PC-3 (cell line): Measurements from ENCODE around the gene RPL32. TPM values are rescaled to one million over a fixed set of nuclear protein-coding genes. Genes with fewer than 3 reads are reported as not detected.

ENCODE experiments used
- ATAC-seq: fragments of 200-7000 bp; cut with Tn5 transposase; 2 replicates; pipeline ENCODE4 v1.9.1; 2020; ENCODE audit warnings: mild to moderate bottlenecking, moderate library complexity
- BruUV-seq: library from RNA; stranded (reverse); fragments of 400-500 nt; replicated peaks from 2 replicates; lab custom pipeline; 2021; lab: Mats Ljungman, UMichigan
- CTCF ChIA-PET: fragments of 300-600 bp; sonication (Branson Sonifier 250); formaldehyde crosslinking; loops from one replicate; lab custom pipeline; 2022; ENCODE audit warnings: antibody characterized with exemption; lab: Charles Lee
- POLR2A ChIA-PET: fragments of 300-600 bp; sonication (Branson Sonifier 250); formaldehyde crosslinking; loops from one replicate; lab custom pipeline; 2022; ENCODE audit warnings: antibody characterized with exemption; ENCODE audit not compliant: unreplicated experiment; lab: Charles Lee
- DNase-seq: peaks from one replicate; pipeline ENCODE4 v3.0.0-alpha.2; 2015
- H2AFZ ChIP-seq: fragments of 300-600 bp; sonication (generic); 2 replicates; pipeline ENCODE4 v1.6.0; 2016; ENCODE audit warnings: antibody characterized with exemption, low read length
- H3F3A ChIP-seq: fragments of 300-600 bp; sonication (generic); one replicate; pipeline ENCODE4 v1.6.0; 2017; ENCODE audit warnings: antibody characterized with exemption, low read length, control low read depth, mild to moderate bottlenecking; ENCODE audit not compliant: unreplicated experiment
- H3K27ac ChIP-seq: fragments of 300-600 bp; sonication (generic); 2 replicates; pipeline ENCODE4 v1.5.1; 2016; ENCODE audit warnings: mild to moderate bottlenecking, low read length
- H3K27me3 ChIP-seq: fragments of 300-600 bp; sonication (generic); 2 replicates; pipeline ENCODE4 v1.6.1; 2016; ENCODE audit warnings: low read length, mixed read lengths
- H3K36me3 ChIP-seq: fragments of 300-600 bp; sonication (generic); 2 replicates; pipeline ENCODE4 v1.6.1; 2016; ENCODE audit warnings: low read depth, mixed run types, low read length, mixed read lengths
- H3K4me1 ChIP-seq: fragments of 300-600 bp; sonication (generic); 2 replicates; pipeline ENCODE4 v1.5.1; 2016; ENCODE audit warnings: low read length; ENCODE audit not compliant: insufficient read depth
- H3K4me2 ChIP-seq: fragments of 300-600 bp; sonication (generic); 2 replicates; pipeline ENCODE4 v1.6.0; 2016; ENCODE audit warnings: low read length
- H3K4me3 ChIP-seq: fragments of 300-600 bp; sonication (generic); 2 replicates; pipeline ENCODE4 v1.5.1; 2016; ENCODE audit warnings: mild to moderate bottlenecking, low read length, mixed read lengths
- H3K79me2 ChIP-seq: fragments of 300-600 bp; sonication (generic); 2 replicates; pipeline ENCODE4 v1.6.1; 2017; ENCODE audit warnings: low read length, mixed read lengths
- H3K9ac ChIP-seq: fragments of 300-600 bp; sonication (generic); 2 replicates; pipeline ENCODE4 v1.6.0; 2016; ENCODE audit warnings: mild to moderate bottlenecking, low read length
- H3K9me2 ChIP-seq: fragments of 300-600 bp; sonication (generic); replicated peaks from 2 replicates; pipeline ENCODE4 v1.6.1; 2016; ENCODE audit warnings: mixed run types, low read length, mixed read lengths
- H3K9me3 ChIP-seq: fragments of 300-600 bp; sonication (generic); 2 replicates; pipeline ENCODE4 v1.6.1; 2016; ENCODE audit warnings: low read length, mixed read lengths
- H4K20me1 ChIP-seq: fragments of 300-600 bp; sonication (generic); 2 replicates; pipeline ENCODE4 v1.6.1; 2016; ENCODE audit warnings: low read length, mixed read lengths
- EZH2 ChIP-seq: fragments of 300-600 bp; sonication (generic); IDR thresholded peaks from one replicate; pipeline ENCODE4 v1.6.1; 2017; ENCODE audit warnings: antibody characterized with exemption, mild to moderate bottlenecking, low read length; ENCODE audit not compliant: unreplicated experiment
- EZH2phosphoT487 ChIP-seq: fragments of 300-600 bp; sonication (generic); IDR thresholded peaks from 2 replicates; pipeline ENCODE4 v1.6.1; 2018; ENCODE audit warnings: mild to moderate bottlenecking, antibody characterized with exemption, low read length, borderline replicate concordance
- intact Hi-C: fragments of 100-400 bp; cut with micrococcal nuclease; formaldehyde crosslinking; loops from 2 replicates; pipeline ENCODE4 v1.9.0; 2023
- total RNA-seq: library from RNA; depleted of rRNA; stranded (reverse); fragments of >200 nt; gene quantifications from 2 replicates; pipeline ENCODE4 v1.2.3, GENCODE V29; 2014
- TF ChIP-seq, protein P1 (sequence below): fragments of 300-600 bp; sonication (generic); conservative IDR thresholded peaks from 2 replicates; pipeline ENCODE4 v1.5.1; 2017; ENCODE audit warnings: antibody characterized with exemption, low read depth, mild to moderate bottlenecking, low read length

The RPL32 gene
- total RNA-seq, 1 experiment from 2014 or later: 2,663 TPM

DNA sequence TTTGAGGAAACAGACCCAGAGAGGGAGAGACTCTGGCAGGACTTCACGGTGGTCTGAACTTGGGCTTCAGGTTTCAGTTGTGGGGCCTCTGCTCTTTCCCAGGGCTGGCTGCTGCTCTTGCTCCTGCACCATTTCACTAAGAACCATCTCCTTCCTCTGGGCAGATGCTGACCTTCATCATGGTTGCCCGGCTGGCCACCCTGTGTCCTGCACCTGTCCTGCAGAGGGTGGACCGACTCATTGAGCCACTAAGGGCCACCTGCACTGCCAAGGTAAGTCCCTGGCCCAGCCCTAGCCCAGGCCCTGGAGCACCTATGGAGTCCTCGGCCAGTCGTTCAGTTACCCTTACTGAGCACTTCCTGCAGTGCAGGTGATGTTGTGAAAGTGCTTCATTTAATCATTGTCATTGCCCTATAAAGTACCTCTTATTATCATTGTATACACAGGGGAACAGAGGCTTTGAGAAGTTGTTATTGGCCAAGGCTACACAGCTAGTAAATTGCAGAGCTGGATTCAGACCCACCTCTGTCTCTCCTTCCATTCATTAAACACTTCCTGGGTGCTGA is 10.0 kb downstream of the RPL32 start:
- TF ChIP-seq, protein P1, sequence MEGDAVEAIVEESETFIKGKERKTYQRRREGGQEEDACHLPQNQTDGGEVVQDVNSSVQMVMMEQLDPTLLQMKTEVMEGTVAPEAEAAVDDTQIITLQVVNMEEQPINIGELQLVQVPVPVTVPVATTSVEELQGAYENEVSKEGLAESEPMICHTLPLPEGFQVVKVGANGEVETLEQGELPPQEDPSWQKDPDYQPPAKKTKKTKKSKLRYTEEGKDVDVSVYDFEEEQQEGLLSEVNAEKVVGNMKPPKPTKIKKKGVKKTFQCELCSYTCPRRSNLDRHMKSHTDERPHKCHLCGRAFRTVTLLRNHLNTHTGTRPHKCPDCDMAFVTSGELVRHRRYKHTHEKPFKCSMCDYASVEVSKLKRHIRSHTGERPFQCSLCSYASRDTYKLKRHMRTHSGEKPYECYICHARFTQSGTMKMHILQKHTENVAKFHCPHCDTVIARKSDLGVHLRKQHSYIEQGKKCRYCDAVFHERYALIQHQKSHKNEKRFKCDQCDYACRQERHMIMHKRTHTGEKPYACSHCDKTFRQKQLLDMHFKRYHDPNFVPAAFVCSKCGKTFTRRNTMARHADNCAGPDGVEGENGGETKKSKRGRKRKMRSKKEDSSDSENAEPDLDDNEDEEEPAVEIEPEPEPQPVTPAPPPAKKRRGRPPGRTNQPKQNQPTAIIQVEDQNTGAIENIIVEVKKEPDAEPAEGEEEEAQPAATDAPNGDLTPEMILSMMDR: no peak
- TF ChIP-seq EZH2 (no peak), EZH2phosphoT487 (no peak)
- peaks cover 48% of the 10 kb centered on the region for H3K36me3 ChIP-seq
- no peaks in the 10 kb centered on the region for H3K27me3 ChIP-seq
- intact Hi-C loops: loop anchor here (2.0 to 5.0 kb wide), 2 partner anchors 61 to 124 kb away; no protein-coding TSS in a partner anchor
- H3K9me2 ChIP-seq: no peaks in the 10 kb centered on the region
- no TSS peak for BruUV-seq
- no peak for ATAC-seq
- no peak overlapping the region for H3K9ac ChIP-seq
- ChIA-PET CTCF (no interaction called here), POLR2A (no interaction called here)
- H3K4me1 ChIP-seq: peaks cover 42% of the 10 kb centered on the region
- H3K4me3 ChIP-seq: no peak overlapping the region
- H3K4me2 ChIP-seq: no peak overlapping the region
- no peaks in the 10 kb centered on the region for H3K9me3 ChIP-seq
- peak overlapping the region; percentile 94 for H3K27ac ChIP-seq
- peaks cover 18% of the 10 kb centered on the region for H4K20me1 ChIP-seq
- peaks cover 25% of the 10 kb centered on the region for H3F3A ChIP-seq
- no peak overlapping the region for H2AFZ ChIP-seq
- H3K79me2 ChIP-seq: peaks cover 12% of the 10 kb centered on the region
- DNase-seq: no peak

DNA sequence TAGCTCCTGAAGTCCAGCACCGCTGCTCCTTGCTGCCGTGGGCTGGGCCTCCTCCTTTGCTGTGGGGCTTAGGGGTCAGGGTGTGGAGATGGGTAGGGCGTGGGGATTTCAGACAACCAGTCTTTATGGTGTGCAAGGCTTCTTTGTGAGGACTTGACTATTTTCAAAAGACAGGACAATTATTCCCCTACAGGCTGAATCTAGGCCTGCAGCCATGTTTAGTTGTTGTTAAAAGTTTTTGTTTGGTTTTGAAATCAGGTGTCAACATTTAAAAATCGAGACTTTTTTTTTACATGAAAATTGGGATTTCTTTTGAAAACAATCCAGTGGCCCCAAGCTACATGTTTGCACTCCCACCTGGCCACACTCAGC is 10.6 kb downstream of the RPL32 start:
- no TSS peak for BruUV-seq

More for the DNA sequence above, 10.6 kb downstream of the RPL32 start:
- H3K4me1 ChIP-seq: peaks cover 42% of the 10 kb centered on the region
- no peaks in the 10 kb centered on the region for H3K27me3 ChIP-seq
- peak overlapping the region; percentile 67 for H3K9ac ChIP-seq
- peaks cover 25% of the 10 kb centered on the region for H3F3A ChIP-seq
- H3K9me3 ChIP-seq: no peaks in the 10 kb centered on the region
- peak; percentile 0; the same call in 1 of the 2 replicates for ATAC-seq
- DNase-seq: peak; percentile 34
- intact Hi-C loops: loop anchor here (2.0 to 5.0 kb wide), 2 partner anchors 62 to 123 kb away; no protein-coding TSS in a partner anchor
- H3K4me3 ChIP-seq: peak overlapping the region; percentile 25; the same call in 1 of the 2 replicates
- no peak overlapping the region for H2AFZ ChIP-seq
- no peak for TF ChIP-seq EZH2phosphoT487
- TF ChIP-seq, protein P1: 0 out of 2 replicates have a peak, but pooled peaks have one; percentile 18
- H3K79me2 ChIP-seq: peaks cover 6% of the 10 kb centered on the region
- ChIA-PET POLR2A (no interaction called here), CTCF (interaction anchor here (1.0 to 1.3 kb wide), 2 partner anchors 21 to 68 kb away, joined by 3 to 5 read pairs; no protein-coding TSS in a partner anchor)
- H3K36me3 ChIP-seq: peaks cover 42% of the 10 kb centered on the region
- H3K9me2 ChIP-seq: no peaks in the 10 kb centered on the region
- H4K20me1 ChIP-seq: peaks cover 12% of the 10 kb centered on the region
- peak overlapping the region; percentile 94 for H3K27ac ChIP-seq
- peak overlapping the region; percentile 71 for H3K4me2 ChIP-seq
